ENCODE results near the gene TUBG2. TPM values are rescaled to one million over a fixed set of nuclear protein-coding genes. Genes with fewer than 3 reads are reported as not detected.

TUBG2 gene
- total RNA-seq, 1 experiment from 2014 or later, result 20.4 TPM

DNA sequence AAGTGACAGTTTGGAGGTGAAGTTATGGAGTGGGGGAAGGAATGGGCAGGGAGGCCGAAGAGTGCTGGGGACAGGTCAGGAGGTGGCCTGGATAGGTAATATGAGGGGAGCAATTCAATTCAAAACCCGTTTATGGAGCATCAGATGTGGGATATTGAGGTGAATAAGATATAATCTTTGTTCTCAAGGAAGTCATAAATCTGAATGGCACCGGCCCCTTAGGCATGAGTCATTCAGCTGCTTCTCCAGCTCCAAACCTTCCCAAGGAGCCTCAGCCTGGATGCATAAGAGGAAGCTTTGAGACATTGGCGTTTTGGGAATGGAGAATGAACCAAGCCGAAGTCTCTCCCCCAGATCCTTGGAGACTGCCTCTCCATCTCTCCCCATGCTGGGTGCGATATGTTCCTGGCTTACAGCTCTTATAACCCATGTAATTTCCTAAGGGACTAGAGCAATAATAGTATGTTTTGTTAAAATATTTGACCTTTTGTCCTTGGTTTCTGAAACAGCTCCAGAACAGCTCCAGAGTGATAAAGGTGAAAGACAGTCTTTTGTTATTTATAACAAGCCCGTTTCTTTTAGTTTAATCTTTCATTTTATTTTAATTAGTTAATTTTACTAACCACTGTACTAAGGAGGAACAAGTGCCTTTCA, 1.7 kb downstream of the TUBG2 start:
- no peak overlapping the region for H3K4ac ChIP-seq (ENCODE audit: low read depth, low read length)
- no peak overlapping the region for H4K8ac ChIP-seq (replicated peaks; ENCODE audit: insufficient read length, low read depth, low read length)
- Mint-ChIP-seq H3K4me1 (peaks cover 7 to 14% of the 10 kb centered on the region in 2 experiments), H3K4me3 (peak overlapping the region in 1 of 2 experiments; percentile 72; a peak in 1 of 5 replicates), H3K9me3 (peaks cover 0 to 6% of the 10 kb centered on the region in 2 experiments; a peak in 2 of 5 replicates), H3K27me3 (ENCODE audit: low read depth) (peaks cover 3% of the 10 kb centered on the region), H3K27ac (no peak overlapping the region), H3K36me3 (ENCODE audit: insufficient read depth in 1 of 3, low read depth in 3 of 3) (peaks cover 8 to 36% (median 31%) of the 10 kb centered on the region in 3 experiments)
- no peaks in the 10 kb centered on the region for H3K23me2 ChIP-seq (ENCODE audit: insufficient read length, low read depth, low read length, poor library complexity, severe bottlenecking)
- no peak overlapping the region for H2AK5ac ChIP-seq (ENCODE audit: insufficient read length, low read length)
- no peak overlapping the region for H2BK20ac ChIP-seq (ENCODE audit: low read depth, low read length, poor library complexity, severe bottlenecking)
- H2BK120ac ChIP-seq (ENCODE audit: low read depth, low read length, poor library complexity, severe bottlenecking), result no peak overlapping the region
- H3K9ac ChIP-seq (ENCODE audit: extremely low read depth, insufficient read length, low read length), result no peak overlapping the region
- no peak overlapping the region for H4K5ac ChIP-seq (ENCODE audit: insufficient read length, low read depth, low read length)
- H4K91ac ChIP-seq (ENCODE audit: insufficient read length, low read depth, low read length), result no peak overlapping the region
- no peaks in the 10 kb centered on the region; the same call in 1 of the 2 replicates for H3K4me1 ChIP-seq (ENCODE audit: insufficient read depth, low read length)
- H3K4me2 ChIP-seq (ENCODE audit: insufficient read depth, insufficient read length, low read length), result peak overlapping the region; percentile 4
- H3K56ac ChIP-seq (ENCODE audit: insufficient read length, low read depth, low read length), result no peak overlapping the region
- H2BK5ac ChIP-seq (ENCODE audit: insufficient read length, low read length), result no peak overlapping the region
- H3K9me3 ChIP-seq (ENCODE audit: control insufficient read depth, low read depth, low read length), result no peaks in the 10 kb centered on the region
- no peak overlapping the region for H3K14ac ChIP-seq (ENCODE audit: insufficient read depth, low read length)
- no peaks in the 10 kb centered on the region for H4K20me1 ChIP-seq (ENCODE audit: control insufficient read depth, insufficient read depth, insufficient read length)
- no peak overlapping the region for H3K27ac ChIP-seq (ENCODE audit: insufficient read length, low read depth, low read length)
- no peaks in the 10 kb centered on the region for H3K79me2 ChIP-seq (ENCODE audit: insufficient read depth, low read length)
- no peak overlapping the region for H3K23ac ChIP-seq (ENCODE audit: insufficient read length, low read depth, low read length)
- no peak overlapping the region for H3K18ac ChIP-seq (ENCODE audit: insufficient read length, low read depth, low read length)
- no peak overlapping the region for H2BK15ac ChIP-seq (ENCODE audit: low read depth, low read length)
- H3K79me1 ChIP-seq (ENCODE audit: insufficient read depth, low read depth, low read length, poor library complexity, severe bottlenecking), result no peaks in the 10 kb centered on the region
- H2AFZ ChIP-seq (ENCODE audit: low read length), result no peak overlapping the region
- no peaks in the 10 kb centered on the region for H3K27me3 ChIP-seq (ENCODE audit: insufficient read depth, low read length)
- H3T11ph ChIP-seq (ENCODE audit: low read length), result no peak overlapping the region
- no CpG with 5 or more reads among the region's 7 CpGs for WGBS (ENCODE audit: extremely low coverage, insufficient read length, low lambda C conversion rate)
- no peak overlapping the region for H2BK12ac ChIP-seq (ENCODE audit: insufficient read length, low read depth, low read length)
- no peak for DNase-seq
- no peak for TF ChIP-seq CTCF (conservative IDR thresholded peaks at IDR 0.05)

Data from H9 (cell line).